GM20431 (cell line): ENCODE measurements around the gene SIM1.

ENCODE experiments used
- in situ Hi-C: fragments of 300-500 bp; cut with MseI, MboI; formaldehyde crosslinking; loops from one replicate; pipeline ENCODE4 v1.15.0; 2020; ENCODE audit warnings: low sequenced_read_pairs; ENCODE audit not compliant: unreplicated experiment

The SIM1 gene

DNA sequence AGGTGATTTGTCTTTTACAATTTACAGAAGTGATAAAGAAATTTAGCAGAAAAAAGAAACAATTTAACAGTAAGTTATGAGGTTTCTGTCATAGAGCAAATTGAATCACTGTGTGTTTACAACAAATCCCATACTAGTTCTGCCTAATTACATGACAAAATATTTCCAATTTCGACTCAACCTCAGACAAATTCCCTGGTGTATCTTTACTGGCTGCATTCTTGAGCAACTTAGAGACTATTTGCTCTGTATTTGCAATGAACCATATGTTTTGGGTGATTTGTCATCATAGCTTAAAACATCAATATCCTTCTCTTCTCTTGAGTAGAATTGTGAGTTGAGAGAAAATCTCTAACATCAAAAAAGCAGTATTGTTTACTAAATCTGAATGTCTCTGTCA, 128.7 kb downstream of the SIM1 start:
- in situ Hi-C loops = no loop called here
